ENCODE measurements around the gene LSM7.

Gene LSM7

GRCh38 chr19:2294687-2295335 lies 33.6 kb downstream of the LSM7 start:
- ChIA-PET CTCF (interaction anchor here (0.6 to 3.1 kb wide), 7 partner anchors 11 to 342 kb away, joined by 3 to 17 read pairs (median 3); no protein-coding TSS in a partner anchor), POLR2A (no interaction called here)
- no peak for TF ChIP-seq CTCF (IDR thresholded peaks at IDR 0.05; ENCODE audit: insufficient read depth, low read length, missing control alignments)
- H3K4me3 ChIP-seq (ENCODE audit: low read depth, low read length) = peak overlapping the region; percentile 32
- DNase-seq (ENCODE audit: low read depth, low spot score) = no peak

GRCh38 chr19:2291185-2291751 lies 37.1 kb downstream of the LSM7 start:
- H3K4me3 ChIP-seq (ENCODE audit: low read depth, low read length) = peak overlapping the region; percentile 1; the same call in 1 of the 2 replicates
- CTCF ChIA-PET = interaction anchor here (0.7 to 1.1 kb wide), 3 partner anchors 11 to 24 kb away, joined by 3 to 5 read pairs (median 3); no protein-coding TSS in a partner anchor
- no peak for TF ChIP-seq CTCF (IDR thresholded peaks at IDR 0.05; ENCODE audit: insufficient read depth, low read length, missing control alignments)
- no peak for DNase-seq (ENCODE audit: low read depth, low spot score)
- POLR2A ChIA-PET = no interaction called here

- H3K4me3 ChIP-seq (ENCODE audit: low read depth, low read length) = no peak overlapping the region; the same call in 1 of the 2 replicates
- DNase-seq (ENCODE audit: low read depth, low spot score) = no peak
- ChIA-PET POLR2A (no interaction called here), CTCF (interaction anchor here (0.7 to 1.1 kb wide), 2 partner anchors 12 to 17 kb away, joined by 3 to 5 read pairs; no protein-coding TSS in a partner anchor)
- no peak for TF ChIP-seq CTCF (IDR thresholded peaks at IDR 0.05; ENCODE audit: insufficient read depth, low read length, missing control alignments)
Observed at GRCh38 chr19:2290441-2291184, 37.8 kb downstream of the LSM7 start.

GRCh38 chr19:2289714-2290435 lies 38.5 kb downstream of the LSM7 start:
- H3K4me3 ChIP-seq (ENCODE audit: low read depth, low read length) = no peak overlapping the region; the same call in 1 of the 2 replicates
- ChIA-PET POLR2A (interaction anchor here (1.4 kb wide), 1 partner anchor 12 kb away, joined by 5 read pairs; no protein-coding TSS in a partner anchor), CTCF (interaction anchor here (1.9 to 3.0 kb wide), 2 partner anchors 15 to 134 kb away, joined by 5 to 14 read pairs; no protein-coding TSS in a partner anchor)
- DNase-seq (ENCODE audit: low read depth, low spot score) = no peak
- no peak for TF ChIP-seq CTCF (IDR thresholded peaks at IDR 0.05; ENCODE audit: insufficient read depth, low read length, missing control alignments)

GRCh38 chr19:2288818-2289713 lies 39.3 kb downstream of the LSM7 start:
- CTCF ChIA-PET = interaction anchor here (1.1 to 3.0 kb wide), 3 partner anchors 9 to 133 kb away, joined by 4 to 14 read pairs (median 5); no protein-coding TSS in a partner anchor
- H3K4me3 ChIP-seq (ENCODE audit: low read depth, low read length) = no peak overlapping the region
- TF ChIP-seq CTCF (IDR thresholded peaks at IDR 0.05; ENCODE audit: insufficient read depth, low read length, missing control alignments) = no peak
- POLR2A ChIA-PET = interaction anchor here (0.7 to 1.4 kb wide), 2 partner anchors 11 to 234 kb away, joined by 3 to 5 read pairs; no protein-coding TSS in a partner anchor
- DNase-seq (ENCODE audit: low read depth, low spot score) = no peak

All from AG04449 (cell line).